M059J (cell line): ENCODE measurements around the gene MOK. TPM values are rescaled to one million over a fixed set of nuclear protein-coding genes. Genes with fewer than 3 reads are reported as not detected.
"Not testable (repeated sequence)": the region's sequence is repeated elsewhere in the genome, so short reads cannot be mapped to it uniquely, and the experiment has no call there.

Experiments
- DNase-seq: peaks from one replicate; pipeline ENCODE4 v3.0.0-alpha.2; 2012; ENCODE audit warnings: low read depth
- total RNA-seq: library from RNA; depleted of rRNA; stranded (reverse); fragments of >200 nt; shearing (Covaris generic); gene quantifications from 2 replicates; pipeline ENCODE4 v1.2.3, GENCODE V29; 2014

Gene MOK
- total RNA-seq, 1 experiment from 2014 or later: 27.3 TPM

- DNase-seq: no peak
Measured at GRCh38 chr14:102321456-102322422, 16.8 kb upstream of the MOK start.

GRCh38 chr14:102320671-102321455, 15.9 kb upstream of the MOK start:
- DNase-seq: no peak

- peak; percentile 34 for DNase-seq
Measured at GRCh38 chr14:102320033-102320660, 15.2 kb upstream of the MOK start.

- peak; percentile 80 for DNase-seq
Measured at GRCh38 chr14:102319351-102320032, 14.5 kb upstream of the MOK start, which contains the start of gene ZNF839. ZNF839 (plus strand) TSS chr14:102319746; CDS start chr14:102319766, 20 bp downstream.

GRCh38 chr14:102318781-102319276, 13.9 kb upstream of the MOK start:
- DNase-seq: no peak

GRCh38 chr14:102317564-102318248, 12.7 kb upstream of the MOK start:
- DNase-seq: peak; percentile 36

- DNase-seq: peak; percentile 82
Measured at GRCh38 chr14:102316743-102317563, 12.0 kb upstream of the MOK start.

GRCh38 chr14:102316338-102316742, 11.4 kb upstream of the MOK start:
- peak; percentile 52 for DNase-seq

- DNase-seq: peak; percentile 18
Measured at GRCh38 chr14:102315121-102315520, 10.2 kb upstream of the MOK start.

GRCh38 chr14:102314242-102315011, 9.5 kb upstream of the MOK start:
- peak; percentile 74 for DNase-seq

GRCh38 chr14:102303664-102304063, 1.3 kb downstream of the MOK start:
- DNase-seq: no peak

GRCh38 chr14:102298303-102299070, 6.5 kb downstream of the MOK start:
- not testable (repeated sequence) for DNase-seq

- no peak for DNase-seq
Measured at GRCh38 chr14:102297436-102298170, 7.4 kb downstream of the MOK start.

- DNase-seq: peak; percentile 34
Measured at GRCh38 chr14:102295270-102295669, 9.7 kb downstream of the MOK start.

- peak; percentile 21 for DNase-seq
Measured at GRCh38 chr14:102293781-102294180, 11.2 kb downstream of the MOK start.

- DNase-seq: no peak
Measured at GRCh38 chr14:102292441-102292840, 12.5 kb downstream of the MOK start.

- DNase-seq: no peak
Measured at GRCh38 chr14:102288139-102288538, 16.8 kb downstream of the MOK start.
